ENCODE data around the gene CYP27B1. TPM values are rescaled to one million over a fixed set of nuclear protein-coding genes. Genes with fewer than 3 reads are reported as not detected.

CYP27B1 gene
- total and polyA plus RNA-seq, 2 donors from 2014 or later: 3.5 to 33.4 TPM

- Histone ChIP-seq H3K4me1 (ENCODE audit: control insufficient read depth in 2 of 3, insufficient read depth in 2 of 3, low read depth in 1 of 3, low read length in 3 of 3) (peaks cover 0 to 27% (median 12%) of the 10 kb centered on the region in 3 donors), H3K4me3 (ENCODE audit: low read length in 3 of 3) (no peak overlapping the region), H3K9ac (ENCODE audit: low read length in 3 of 3) (no peak overlapping the region), H3K9me3 (ENCODE audit: control insufficient read depth in 2 of 3, insufficient read depth in 1 of 3, low read length in 3 of 3) (no peaks in the 10 kb centered on the region), H3K36me3 (ENCODE audit: control insufficient read depth in 2 of 3, insufficient read depth in 3 of 3, low read length in 3 of 3) (no peaks in the 10 kb centered on the region), H3K27ac (ENCODE audit: low read depth in 2 of 2, low read length in 2 of 2) (no peak overlapping the region), H3K27me3 (ENCODE audit: control insufficient read depth, insufficient read depth, low read length) (peaks cover 19% of the 10 kb centered on the region)
- no peak for FAIRE-seq
- DNase-seq: no peak
- intact Hi-C loops (cut with DNase I): no loop called here
- TF ChIP-seq CTCF (IDR thresholded peaks at IDR 0.05; ENCODE audit: borderline replicate concordance, extremely low read depth, insufficient read depth): no peak
These were observed 2.7 kb upstream of the CYP27B1 start for GRCh38 chr12:57769594-57769993.

GRCh38 chr12:57767876-57768275 lies 998 bp upstream of the CYP27B1 start:
- DNase-seq (no peak), FAIRE-seq (no peak)
- Histone ChIP-seq H3K9ac (ENCODE audit: low read length in 3 of 3) (no peak overlapping the region), H3K4me3 (ENCODE audit: low read length in 3 of 3) (no peak overlapping the region), H3K27ac (ENCODE audit: low read depth in 2 of 2, low read length in 2 of 2) (no peak overlapping the region), H3K4me1 (ENCODE audit: control insufficient read depth in 2 of 3, insufficient read depth in 2 of 3, low read depth in 1 of 3, low read length in 3 of 3) (peaks cover 0 to 30% (median 17%) of the 10 kb centered on the region in 3 donors), H3K36me3 (ENCODE audit: control insufficient read depth in 2 of 3, insufficient read depth in 3 of 3, low read length in 3 of 3) (no peaks in the 10 kb centered on the region), H3K9me3 (ENCODE audit: control insufficient read depth in 2 of 3, insufficient read depth in 1 of 3, low read length in 3 of 3) (no peaks in the 10 kb centered on the region), H3K27me3 (ENCODE audit: control insufficient read depth, insufficient read depth, low read length) (peaks cover 30% of the 10 kb centered on the region)
- intact Hi-C loops (cut with DNase I): no loop called here
- TF ChIP-seq CTCF (IDR thresholded peaks at IDR 0.05; ENCODE audit: borderline replicate concordance, extremely low read depth, insufficient read depth): no peak

GRCh38 chr12:57767305-57767698 lies 424 bp upstream of the CYP27B1 start:
- Histone ChIP-seq H3K27me3 (ENCODE audit: control insufficient read depth, insufficient read depth, low read length) (peaks cover 30% of the 10 kb centered on the region), H3K36me3 (ENCODE audit: control insufficient read depth in 2 of 3, insufficient read depth in 3 of 3, low read length in 3 of 3) (peaks cover 0 to 5% (median 0%) of the 10 kb centered on the region in 3 donors), H3K9ac (ENCODE audit: low read length in 3 of 3) (no peak overlapping the region), H3K4me1 (ENCODE audit: control insufficient read depth in 2 of 3, insufficient read depth in 2 of 3, low read depth in 1 of 3, low read length in 3 of 3) (peaks cover 0 to 30% (median 17%) of the 10 kb centered on the region in 3 donors), H3K9me3 (ENCODE audit: control insufficient read depth in 2 of 3, insufficient read depth in 1 of 3, low read length in 3 of 3) (no peaks in the 10 kb centered on the region), H3K4me3 (ENCODE audit: low read length in 3 of 3) (peak overlapping the region in 1 of 3 donors; percentile 20), H3K27ac (ENCODE audit: low read depth in 2 of 2, low read length in 2 of 2) (no peak overlapping the region)
- TF ChIP-seq CTCF (IDR thresholded peaks at IDR 0.05; ENCODE audit: borderline replicate concordance, extremely low read depth, insufficient read depth): no peak
- FAIRE-seq (no peak), DNase-seq (no peak)
- intact Hi-C loops (cut with DNase I): no loop called here

All from kidney (tissue), 14 donors.